GM23338 (cell line): ENCODE measurements around the gene NFATC1.

Source experiments
- CREB1 ChIP-seq: fragments of 250-450 bp; sonication (Bioruptor Pico); IDR thresholded peaks from 2 replicates; pipeline ENCODE4 v1.5.0; 2020; ENCODE audit warnings: low read depth, mild to moderate bottlenecking, moderate library complexity
- CTCF ChIP-seq, 2 experiments: fragments of 200-600 bp in 1 of 2; sonication (generic) in 1 of 2; conservative IDR thresholded peaks; 2 replicates each; pipeline versions ENCODE4 v1.5.1 to v1.6.1; 2016 to 2017; ENCODE audit warnings: antibody characterized with exemption in 2 of 2, low read depth in 2 of 2, mild to moderate bottlenecking in 2 of 2, moderate library complexity in 1 of 2
- EZH2 ChIP-seq: fragments of 200-600 bp; sonication (generic); IDR thresholded peaks from one replicate; pipeline ENCODE4 v1.8.0; 2017; ENCODE audit warnings: antibody characterized with exemption, mild to moderate bottlenecking, low read depth; ENCODE audit not compliant: unreplicated experiment
- EZH2phosphoT487 ChIP-seq: fragments of 200-600 bp; sonication (generic); IDR thresholded peaks from one replicate; pipeline ENCODE4 v1.8.1; 2018; ENCODE audit warnings: antibody characterized with exemption; ENCODE audit not compliant: unreplicated experiment
- JUNB ChIP-seq: IDR thresholded peaks from one replicate; pipeline ENCODE4 v1.6.1; 2016; ENCODE audit warnings: antibody characterized with exemption; ENCODE audit not compliant: unreplicated experiment
- NANOG ChIP-seq: IDR thresholded peaks from 2 replicates; pipeline ENCODE4 v1.6.1; 2016; ENCODE audit warnings: antibody characterized with exemption, borderline replicate concordance
- POLR2AphosphoS5 ChIP-seq: IDR thresholded peaks from 2 replicates; pipeline ENCODE4 v1.6.1; 2016; ENCODE audit warnings: antibody characterized with exemption, low read depth
- REST ChIP-seq: IDR thresholded peaks from one replicate; pipeline ENCODE4 v1.6.1; 2018; ENCODE audit warnings: antibody characterized with exemption; ENCODE audit not compliant: unreplicated experiment
- ZNF114 ChIP-seq: fragments of 250-450 bp; sonication (Bioruptor Pico); IDR thresholded peaks from 2 replicates; pipeline ENCODE4 v1.5.0; 2020; ENCODE audit warnings: mild to moderate bottlenecking, moderate library complexity
- ZNF331 ChIP-seq: fragments of 250-450 bp; sonication (Bioruptor Pico); IDR thresholded peaks from 2 replicates; pipeline ENCODE4 v1.5.0; 2020; ENCODE audit warnings: low read depth, mild to moderate bottlenecking, moderate library complexity

- no peak for TF ChIP-seq POLR2AphosphoS5
- no peak for TF ChIP-seq JUNB
- TF ChIP-seq EZH2phosphoT487, result no peak
- TF ChIP-seq CTCF (conservative IDR thresholded peaks at IDR 0.05; ENCODE audit: low read depth in 2 of 2), result no peak
- no peak for TF ChIP-seq REST
- no peak for TF ChIP-seq EZH2
- no peak for TF ChIP-seq ZNF114 (CRISPR knock-in tag)
- no peak for TF ChIP-seq CREB1 (CRISPR knock-in tag)
- no peak for TF ChIP-seq ZNF331 (CRISPR knock-in tag)
- no peak for TF ChIP-seq NANOG
Measured at GRCh38 chr18:79477711-79478483, 82.2 kb downstream of the NFATC1 start.
